HG03558 (cell line): ENCODE measurements around the gene CAST.
"Not testable (repeated sequence)": the region's sequence is repeated elsewhere in the genome, so short reads cannot be mapped to it uniquely, and the experiment has no call there.

ENCODE experiments used
- ATAC-seq: cut with Tn5 transposase; IDR thresholded peaks from one replicate; pipeline ENCODE4 v1.9.1; 2021; ENCODE audit warnings: moderate number of reproducible peaks; ENCODE audit not compliant: unreplicated experiment; ENCODE audit errors: extremely low read depth

CAST gene

DNA sequence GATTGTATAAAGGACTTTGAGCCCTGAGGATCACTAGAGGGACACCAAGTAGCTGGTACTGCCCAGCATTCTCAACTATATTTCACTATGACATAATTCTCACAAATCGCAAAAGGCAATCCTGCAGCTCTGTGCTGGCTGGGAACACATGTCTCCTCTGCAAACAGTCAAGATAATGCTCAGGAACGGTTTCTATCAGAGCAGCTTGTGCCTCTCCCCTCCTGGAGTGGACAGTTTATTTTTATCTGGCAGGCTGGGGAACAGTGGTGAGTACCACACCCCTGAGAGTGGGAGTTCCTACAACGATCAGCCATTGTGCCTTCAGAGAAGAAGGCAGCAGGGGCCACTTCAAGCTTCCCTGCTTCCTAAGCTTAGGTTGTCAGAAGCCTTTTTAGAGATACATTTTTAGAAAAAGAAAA is 79.7 kb downstream of the CAST start:
- no peak for ATAC-seq

DNA sequence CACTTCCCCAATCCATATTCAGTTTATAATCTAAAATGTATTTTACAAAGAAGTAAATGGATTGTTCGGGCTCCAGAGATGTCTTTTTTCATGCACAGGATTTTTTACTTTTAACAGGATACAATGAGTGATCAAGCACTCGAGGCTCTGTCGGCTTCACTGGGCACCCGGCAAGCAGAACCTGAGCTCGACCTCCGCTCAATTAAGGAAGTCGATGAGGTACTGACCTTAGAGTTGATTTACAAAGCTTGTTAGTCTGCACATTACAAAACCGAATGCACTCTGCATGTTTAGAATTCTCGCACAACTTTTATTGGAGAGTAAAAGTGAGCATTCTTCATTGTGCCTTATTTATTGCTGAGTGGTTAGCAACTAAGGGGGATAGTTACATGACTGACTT is 80.4 kb downstream of the CAST start:
- no peak for ATAC-seq

DNA sequence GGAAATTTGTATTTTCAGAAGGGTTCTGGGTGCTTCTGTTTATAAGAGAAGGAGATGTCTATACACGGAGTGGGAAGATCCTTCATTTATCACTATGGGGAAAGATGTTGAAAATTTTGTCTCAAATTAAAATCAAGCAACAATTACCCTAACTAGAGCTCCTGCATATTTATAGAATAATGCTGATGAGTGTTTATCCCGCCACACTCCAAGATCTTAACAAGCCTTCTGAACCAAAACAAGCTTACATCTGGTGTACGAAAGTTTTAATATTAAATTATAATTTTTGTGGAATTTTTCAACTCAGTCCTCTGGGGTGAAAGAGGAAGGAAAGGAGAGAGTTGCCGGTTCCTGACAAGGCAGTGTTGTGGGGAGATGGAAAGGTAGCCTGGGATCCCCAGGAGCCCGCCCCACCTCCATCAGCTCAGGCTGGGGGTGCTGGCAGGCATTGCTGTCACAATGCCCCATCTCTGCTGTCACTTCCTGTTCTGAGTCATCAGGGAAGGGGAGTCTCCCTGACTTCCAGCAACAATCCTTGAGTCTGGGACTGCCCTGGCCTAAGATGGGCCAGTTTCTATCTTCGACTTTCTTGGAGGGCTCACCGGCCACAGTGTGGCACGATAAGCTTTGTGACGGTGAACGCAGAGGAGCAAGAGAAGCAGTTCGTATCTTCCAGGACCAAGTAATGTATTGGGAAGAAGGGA is 81.0 kb downstream of the CAST start:
- ATAC-seq = no peak

DNA sequence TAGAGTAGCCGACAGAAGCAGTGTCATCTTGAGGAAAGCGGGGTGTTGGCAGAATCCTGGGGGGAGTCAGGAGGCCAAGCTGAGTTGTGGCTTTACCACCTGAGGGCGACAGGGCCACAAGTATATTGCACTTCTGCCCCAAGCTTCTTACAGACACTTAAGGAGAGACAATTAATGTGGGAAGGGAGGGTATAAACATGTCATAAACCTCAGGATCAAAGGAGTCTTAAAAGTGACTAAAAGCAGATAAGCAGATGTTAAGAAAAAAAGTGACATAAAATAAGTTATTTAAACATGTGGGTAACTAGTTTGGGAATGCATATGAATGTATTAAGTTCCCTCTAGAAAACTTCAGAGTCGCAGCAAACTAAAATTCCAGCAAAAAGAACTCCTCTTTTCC is 81.6 kb downstream of the CAST start:
- no peak for ATAC-seq

DNA sequence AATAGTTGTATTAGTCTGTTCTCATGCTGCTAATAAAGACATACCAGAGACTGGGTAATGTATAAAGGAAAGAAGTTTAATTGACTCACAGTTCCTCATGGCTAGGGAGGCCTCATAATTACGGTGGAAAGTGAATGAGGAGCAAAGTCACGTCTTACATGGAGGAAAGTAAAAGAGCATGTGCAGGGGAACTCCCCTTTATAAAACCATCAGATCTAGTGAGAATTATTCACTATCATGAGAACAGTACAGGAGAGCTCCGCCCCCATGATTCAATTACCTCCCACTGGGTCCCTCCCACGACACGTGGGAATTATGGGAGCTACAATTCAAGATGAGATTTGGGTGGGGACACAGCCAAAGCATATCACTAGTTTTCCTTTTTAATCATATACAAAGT is 82.0 kb downstream of the CAST start:
- not testable (repeated sequence) for ATAC-seq

DNA sequence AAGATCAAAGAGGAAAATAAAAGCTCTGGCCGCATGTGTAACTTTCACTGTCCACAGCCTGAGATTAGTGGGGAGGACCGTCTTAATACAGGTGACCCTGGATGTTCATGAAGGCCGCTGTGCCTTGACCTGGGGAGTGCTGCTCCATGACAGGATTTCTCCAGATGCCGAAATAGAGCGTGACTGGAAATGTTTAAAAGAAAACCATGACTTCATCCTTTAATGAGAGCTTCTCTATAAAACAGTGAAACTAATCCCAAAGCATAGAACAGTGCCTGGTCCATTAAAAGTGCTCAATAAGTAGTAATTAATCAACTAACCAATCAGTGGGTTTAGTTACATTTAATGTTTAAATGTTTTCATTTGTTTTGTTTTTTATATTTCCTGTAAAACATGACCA is 82.8 kb downstream of the CAST start:
- ATAC-seq = no peak

DNA sequence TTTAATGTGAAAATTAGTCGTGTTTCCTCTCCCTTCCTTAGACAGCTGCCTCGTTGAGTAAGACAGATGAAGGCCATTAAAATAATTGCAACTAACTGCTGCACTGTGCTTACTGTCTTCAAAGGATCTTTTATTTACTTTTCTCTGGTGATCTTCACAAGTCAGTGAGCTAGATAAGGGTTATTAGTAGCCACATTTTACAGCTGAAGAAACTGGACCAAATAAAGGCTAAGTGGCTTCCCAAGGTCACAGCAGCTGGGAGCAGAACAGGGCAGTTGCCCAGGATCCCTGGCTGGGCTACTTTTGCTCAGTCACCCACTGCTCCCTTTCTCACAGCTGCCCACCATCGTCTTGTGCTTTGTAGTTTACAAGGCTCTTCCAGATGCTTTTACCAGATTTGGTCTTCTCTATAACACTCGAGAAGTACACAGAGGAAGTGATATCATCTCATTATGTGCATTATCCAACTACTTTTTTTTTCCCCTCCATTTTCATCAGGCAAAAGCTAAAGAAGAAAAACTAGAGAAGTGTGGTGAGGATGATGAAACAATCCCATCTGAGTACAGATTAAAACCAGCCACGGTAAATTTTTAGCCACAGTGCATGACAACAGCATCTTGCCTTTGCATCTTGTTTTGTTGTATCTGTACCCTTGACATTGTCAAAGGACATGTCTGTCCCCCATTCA is 83.8 kb downstream of the CAST start:
- no peak for ATAC-seq

DNA sequence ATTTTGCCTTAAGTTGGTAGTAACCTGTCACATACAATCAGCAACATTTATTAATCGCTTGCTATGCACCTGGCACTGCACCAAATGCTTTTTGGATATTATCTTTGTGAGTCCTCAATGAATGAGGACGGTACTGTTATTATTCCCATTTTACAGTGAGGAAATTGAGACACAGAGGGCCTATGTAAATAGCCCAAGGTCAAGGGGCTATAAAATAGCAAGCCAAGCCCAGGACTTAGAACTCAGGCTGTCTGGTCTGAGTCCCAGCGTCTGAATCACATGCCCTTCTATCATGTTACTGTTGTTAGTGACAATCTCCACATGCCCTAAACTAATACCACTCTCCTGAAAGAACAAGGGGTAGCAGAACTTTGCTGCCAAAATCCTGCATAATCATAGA is 85.5 kb downstream of the CAST start:
- no peak for ATAC-seq

DNA sequence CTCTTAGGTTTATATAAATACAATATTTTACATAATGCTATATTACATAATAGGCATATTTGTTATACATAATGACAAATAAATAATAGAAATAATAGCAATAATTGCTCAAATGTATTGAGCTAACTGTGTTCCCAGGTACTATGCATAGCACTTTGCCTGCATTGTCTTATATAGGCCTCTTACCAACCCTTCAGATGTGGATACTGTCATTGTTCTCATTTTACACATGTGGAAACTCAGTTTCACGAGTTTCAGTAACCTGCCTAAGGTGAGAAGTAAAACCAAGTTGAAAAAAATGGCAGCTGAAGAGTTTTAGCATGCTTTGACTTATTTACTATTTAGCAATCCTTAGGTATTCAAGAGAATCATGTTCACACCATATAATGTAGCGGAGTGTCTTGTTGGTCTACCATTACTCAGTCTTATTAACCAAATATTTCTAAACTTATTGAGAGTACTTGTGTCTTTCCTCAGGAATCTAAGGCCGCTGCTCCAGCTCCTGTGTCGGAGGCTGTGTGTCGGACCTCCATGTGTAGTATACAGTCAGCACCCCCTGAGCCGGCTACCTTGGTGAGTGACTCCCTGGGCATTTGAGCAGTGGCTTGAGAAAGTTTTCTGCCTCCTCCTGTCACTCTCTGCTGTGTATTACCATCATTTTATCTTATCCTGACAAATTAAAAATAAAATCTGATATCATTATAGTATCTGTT is 88.1 kb downstream of the CAST start:
- ATAC-seq = no peak

DNA sequence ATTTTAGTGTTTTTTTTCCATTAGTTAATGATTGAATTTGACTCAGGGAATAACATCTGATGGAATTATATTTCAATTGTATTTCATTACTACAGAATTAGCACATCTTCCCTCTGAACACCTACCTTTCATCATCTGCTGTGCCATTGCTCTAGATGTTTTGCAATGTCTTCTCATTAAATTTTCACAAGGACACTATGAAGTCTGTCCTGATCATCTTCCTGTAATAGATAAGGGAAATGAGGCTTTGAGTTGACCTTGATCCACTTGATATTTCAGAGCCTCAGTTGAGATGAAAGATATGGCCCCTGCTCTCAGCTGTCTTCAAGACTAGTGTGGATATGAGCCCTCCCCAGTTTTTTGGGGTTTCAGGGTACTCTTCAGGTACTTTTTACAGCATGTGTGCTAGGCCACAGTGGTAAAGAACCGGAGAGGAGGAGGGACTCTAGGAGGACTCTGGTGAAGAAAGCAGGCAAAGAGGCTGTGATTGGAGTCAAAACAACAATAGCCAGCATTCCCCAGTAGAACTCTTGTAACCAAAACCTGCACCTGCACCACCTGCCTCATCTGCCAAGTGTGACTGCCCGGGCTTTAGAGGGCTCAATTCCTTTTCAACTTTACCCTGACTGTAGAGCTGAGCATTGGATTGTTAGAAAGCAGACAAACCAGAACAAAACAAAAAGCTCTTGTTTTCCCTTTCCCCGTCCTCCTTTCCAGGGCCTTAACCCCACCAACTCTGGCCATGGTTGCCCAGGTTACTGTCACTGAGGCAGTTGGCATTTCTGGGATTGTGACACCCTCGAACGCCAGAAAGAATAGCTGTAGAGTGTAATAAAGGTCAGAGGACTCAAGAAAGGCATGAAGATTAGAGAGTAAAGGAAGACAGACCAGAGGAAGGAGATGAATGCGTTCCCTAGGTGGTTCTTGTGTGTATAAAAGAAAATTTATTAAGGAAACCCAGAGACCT is 89.3 kb downstream of the CAST start:
- no peak for ATAC-seq

DNA sequence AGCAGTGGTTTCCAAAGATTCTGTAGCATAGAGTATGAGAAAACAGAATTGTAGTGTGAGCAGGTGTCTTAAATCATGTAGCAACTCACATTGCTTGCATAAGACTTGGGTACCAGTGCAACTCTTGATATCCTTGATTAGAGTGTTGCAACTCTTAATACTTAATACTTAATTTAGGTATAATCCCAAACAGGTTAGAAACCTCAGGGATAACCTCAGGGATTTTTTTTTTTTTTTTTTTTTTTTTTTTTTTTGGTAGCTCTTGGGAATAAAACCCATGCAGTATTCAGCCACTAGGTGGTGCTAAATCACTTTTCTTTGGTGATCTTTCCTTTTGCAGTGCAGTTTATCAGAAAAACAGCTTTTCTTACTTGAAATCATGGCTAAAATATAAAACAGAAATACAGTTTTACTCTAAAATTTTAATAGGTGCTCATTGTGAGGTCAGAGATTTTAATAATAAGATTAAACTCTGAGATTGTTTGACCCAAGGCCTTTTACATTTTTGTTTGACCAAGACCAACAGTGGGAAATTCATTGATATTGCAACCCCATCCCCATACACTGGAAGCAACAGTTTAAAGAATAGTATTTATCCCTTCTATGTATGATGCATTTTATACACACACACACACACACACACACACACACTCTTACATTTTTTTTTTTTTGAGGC is 90.3 kb downstream of the CAST start:
- no peak for ATAC-seq

DNA sequence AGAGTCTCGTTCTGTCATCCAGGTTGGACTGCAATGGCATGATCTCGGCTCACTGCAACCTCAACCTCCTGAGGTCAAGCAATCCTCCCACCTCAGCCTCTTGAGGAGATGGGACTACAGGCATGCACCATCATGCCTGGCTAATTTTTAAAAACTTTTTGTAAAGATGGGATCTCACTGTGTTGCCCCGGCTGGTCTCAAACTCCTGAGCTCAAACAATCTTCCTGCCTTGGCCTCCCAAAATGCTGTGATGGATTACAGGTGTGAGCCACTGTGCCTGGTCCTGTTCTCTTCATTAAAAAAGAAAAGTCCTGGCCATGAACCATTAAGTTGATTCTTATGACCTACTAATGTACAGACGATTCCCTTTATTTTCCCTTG is 90.8 kb downstream of the CAST start:
- no peak for ATAC-seq

DNA sequence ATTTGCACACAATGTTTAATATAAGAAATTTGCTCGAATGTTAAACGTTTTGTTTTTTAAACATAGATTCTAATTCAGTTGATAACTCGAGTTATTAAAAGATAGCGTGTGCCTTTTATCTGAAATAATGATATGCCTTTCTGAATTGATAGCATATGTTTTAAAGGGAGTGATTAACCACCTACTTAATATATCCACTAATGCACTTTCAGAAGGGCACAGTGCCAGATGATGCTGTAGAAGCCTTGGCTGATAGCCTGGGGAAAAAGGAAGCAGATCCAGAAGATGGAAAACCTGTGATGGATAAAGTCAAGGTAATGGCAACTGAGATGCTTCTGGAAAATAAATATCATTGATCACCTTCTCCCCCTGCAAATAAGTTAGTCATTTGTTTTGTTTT is 91.7 kb downstream of the CAST start:
- ATAC-seq = no peak

DNA sequence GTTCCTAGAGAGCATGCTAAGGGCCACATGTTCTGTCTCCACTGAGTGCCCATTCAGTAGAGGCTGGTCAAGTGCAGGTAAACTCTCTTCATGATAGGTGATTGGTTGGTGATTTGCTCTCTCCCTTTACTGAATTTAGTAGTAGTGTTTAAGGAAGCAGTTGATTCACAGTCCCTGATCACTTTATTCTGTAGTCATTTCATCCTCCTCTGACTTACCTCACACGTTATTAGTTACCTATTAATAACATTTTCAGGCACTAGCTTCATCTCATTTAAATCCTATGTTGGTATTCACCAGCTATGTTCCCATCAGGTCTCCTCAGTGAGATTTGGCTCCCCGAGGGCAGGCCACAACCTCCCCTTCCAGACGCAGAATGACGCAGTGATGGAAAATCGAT is 93.7 kb downstream of the CAST start:
- ATAC-seq = no peak

DNA sequence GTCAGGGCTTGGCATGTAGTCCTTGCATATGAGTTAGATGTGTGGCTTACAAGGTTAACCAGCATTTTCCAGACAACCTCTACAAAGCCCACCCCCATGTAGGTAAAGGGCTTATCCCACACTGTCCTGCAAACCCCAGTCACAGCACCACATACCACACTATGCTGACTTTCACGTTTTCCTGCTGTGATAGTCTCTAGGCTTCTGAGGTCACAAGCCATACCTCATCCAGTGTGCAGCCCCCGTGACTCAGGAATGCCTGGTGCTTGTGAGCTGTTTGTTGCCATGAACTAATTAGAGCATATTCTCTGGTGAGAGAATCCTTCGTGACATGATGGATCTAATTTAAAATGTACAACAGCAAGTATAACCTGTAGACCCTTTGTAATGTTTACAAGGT is 94.8 kb downstream of the CAST start:
- ATAC-seq = no peak

DNA sequence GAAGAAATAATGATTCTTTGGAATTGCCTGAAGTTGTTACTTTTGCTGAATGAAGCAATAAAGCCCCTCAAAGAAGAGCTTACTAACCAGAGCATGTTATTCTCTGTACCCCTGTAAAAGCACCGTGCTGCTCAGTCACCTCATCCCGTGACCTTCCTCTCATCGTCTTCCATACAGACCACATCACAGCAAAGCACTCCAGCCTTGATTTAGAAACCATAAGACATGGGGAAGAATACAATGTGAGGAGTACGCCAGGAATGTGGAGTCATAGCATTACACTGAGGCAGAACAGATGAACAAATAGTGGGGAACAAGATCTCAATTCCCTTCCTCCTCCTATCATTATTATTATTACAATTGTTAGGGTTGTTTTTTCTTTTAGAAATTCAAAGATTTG is 96.4 kb downstream of the CAST start:
- no peak for ATAC-seq

DNA sequence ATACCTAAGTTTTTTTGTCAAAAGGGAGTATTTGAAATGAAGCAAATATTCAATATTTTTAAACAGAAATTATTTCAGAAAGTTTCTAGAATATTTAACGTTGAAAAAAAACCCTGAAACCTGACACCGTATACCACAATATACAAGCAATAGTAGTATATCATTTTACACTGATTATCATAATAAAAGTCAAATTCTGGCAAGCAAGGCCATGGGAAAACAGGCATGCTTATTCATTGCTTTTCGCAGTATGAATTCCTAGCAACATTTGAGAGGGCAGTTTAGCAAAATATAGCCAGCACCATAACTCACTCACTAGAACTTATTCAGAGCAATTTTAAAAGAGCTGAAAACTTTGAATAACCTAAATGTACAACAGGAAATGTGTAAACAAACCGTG is 99.4 kb downstream of the CAST start:
- no peak for ATAC-seq

DNA sequence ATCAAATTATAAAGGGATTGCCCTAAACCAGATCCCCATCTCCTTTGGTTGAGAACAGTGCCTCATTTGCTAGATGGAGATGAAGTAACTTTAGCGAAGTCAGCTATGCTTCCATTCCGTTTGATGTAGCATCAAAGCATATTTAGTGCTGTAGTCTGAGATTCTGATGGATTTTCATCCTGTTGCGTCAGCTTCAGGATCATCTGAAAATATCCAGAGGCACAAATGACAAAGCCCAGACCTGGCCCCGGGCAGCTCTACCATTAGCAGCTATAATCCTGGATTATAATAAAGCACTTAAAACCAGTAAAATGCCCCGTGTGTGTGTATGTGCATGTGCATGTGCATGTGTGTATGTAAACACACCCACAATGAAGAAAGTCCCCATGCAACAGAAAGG is 100.8 kb downstream of the CAST start:
- no peak for ATAC-seq

DNA sequence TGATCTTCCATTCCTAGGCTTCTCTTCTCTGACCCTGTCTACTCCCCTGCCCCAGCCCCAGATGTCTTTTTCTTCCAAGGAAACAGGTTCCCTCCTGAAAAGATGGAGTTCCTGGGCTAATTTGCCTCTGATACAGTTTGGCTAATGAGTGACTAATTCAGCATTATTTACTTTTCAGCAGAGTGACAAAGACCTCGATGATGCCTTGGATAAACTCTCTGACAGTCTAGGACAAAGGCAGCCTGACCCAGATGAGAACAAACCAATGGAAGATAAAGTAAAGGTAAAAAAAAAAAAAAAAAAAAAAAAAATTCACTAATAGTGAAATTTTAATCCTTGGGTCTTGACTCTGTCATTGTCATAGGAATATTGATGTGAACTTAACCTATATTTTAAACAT is 102.9 kb downstream of the CAST start:
- ATAC-seq = no peak

DNA sequence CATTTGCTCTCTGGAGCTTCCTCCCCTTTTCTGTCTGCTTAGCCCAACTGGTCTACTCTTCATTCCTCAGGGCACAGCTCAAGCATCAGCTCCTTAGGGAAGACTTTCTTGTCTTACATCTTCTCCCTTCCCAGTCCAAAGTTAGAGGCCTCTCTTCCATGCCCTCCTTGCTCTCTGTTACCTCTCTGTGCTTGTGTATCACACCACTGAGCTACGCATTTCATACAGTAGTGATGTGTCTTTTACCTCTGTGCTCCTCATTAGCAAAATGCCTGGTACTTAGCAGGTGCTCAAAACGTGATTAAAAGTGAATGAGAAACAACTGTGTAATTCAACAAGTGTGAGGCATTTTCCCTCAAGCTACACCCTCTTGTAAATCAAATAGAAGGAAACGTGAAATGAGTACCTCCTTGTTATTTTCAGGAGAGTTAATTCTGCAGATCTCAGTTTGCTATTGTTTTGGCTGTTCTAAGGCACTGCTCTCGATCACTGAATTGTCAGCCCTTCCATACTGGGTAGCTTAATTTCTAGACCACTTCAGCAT is 106.6 kb downstream of the CAST start:
- no peak for ATAC-seq
